H9 (cell line): ENCODE results near the gene PTOV1. TPM values are rescaled to one million over a fixed set of nuclear protein-coding genes. Genes with fewer than 3 reads are reported as not detected.

Experiments used
- DNase-seq: peaks from one replicate; pipeline ENCODE4 v3.0.0-alpha.2; 2017
- H2AFZ ChIP-seq: one replicate; pipeline ENCODE4 v1.6.1; 2013; ENCODE audit warnings: mild to moderate bottlenecking, low read length, control low read depth, moderate library complexity
- H2AK5ac ChIP-seq: 2 replicates; pipeline ENCODE4 v1.6.1; 2013; ENCODE audit warnings: low read length, control low read depth, mixed read lengths; ENCODE audit not compliant: insufficient read length
- H2BK120ac ChIP-seq: one replicate; pipeline ENCODE4 v1.6.1; 2013; ENCODE audit warnings: low read depth, mild to moderate bottlenecking, low read length, control low read depth, inconsistent platforms; ENCODE audit not compliant: poor library complexity, severe bottlenecking
- H2BK12ac ChIP-seq: 2 replicates; pipeline ENCODE4 v1.6.1; 2013; ENCODE audit warnings: low read length, control low read depth, mixed read lengths, low read depth; ENCODE audit not compliant: insufficient read length
- H2BK15ac ChIP-seq: 2 replicates; pipeline ENCODE4 v1.6.1; 2013; ENCODE audit warnings: low read depth, low read length, control low read depth
- H2BK20ac ChIP-seq: one replicate; pipeline ENCODE4 v1.6.1; 2013; ENCODE audit warnings: low read depth, mild to moderate bottlenecking, low read length, control low read depth, inconsistent platforms; ENCODE audit not compliant: poor library complexity, severe bottlenecking
- H2BK5ac ChIP-seq: 2 replicates; pipeline ENCODE4 v1.6.1; 2013; ENCODE audit warnings: low read length, control low read depth, mixed read lengths; ENCODE audit not compliant: insufficient read length
- H3K14ac ChIP-seq: 2 replicates; pipeline ENCODE4 v1.6.1; 2013; ENCODE audit warnings: low read length, control low read depth; ENCODE audit not compliant: insufficient read depth
- H3K18ac ChIP-seq: 2 replicates; pipeline ENCODE4 v1.6.1; 2013; ENCODE audit warnings: low read depth, mild to moderate bottlenecking, mixed read lengths, low read length, control low read depth; ENCODE audit not compliant: insufficient read length
- H3K23ac ChIP-seq: 2 replicates; pipeline ENCODE4 v1.6.1; 2013; ENCODE audit warnings: low read length, control low read depth, mixed read lengths, low read depth; ENCODE audit not compliant: insufficient read length
- H3K23me2 ChIP-seq: 2 replicates; pipeline ENCODE4 v1.6.1; 2013; ENCODE audit warnings: low read depth, mild to moderate bottlenecking, mixed read lengths, low read length, control low read depth; ENCODE audit not compliant: insufficient read length, poor library complexity, severe bottlenecking
- H3K27ac ChIP-seq: 2 replicates; pipeline ENCODE4 v1.5.1; 2013; ENCODE audit warnings: low read length, control low read depth, mixed read lengths, low read depth; ENCODE audit not compliant: insufficient read length
- H3K27me3 ChIP-seq: 2 replicates; pipeline ENCODE4 v1.6.1; 2013; ENCODE audit warnings: low read length, control low read depth, inconsistent platforms; ENCODE audit not compliant: insufficient read depth
- H3K4ac ChIP-seq: 2 replicates; pipeline ENCODE4 v1.6.1; 2013; ENCODE audit warnings: low read depth, mild to moderate bottlenecking, control low read depth, inconsistent platforms, low read length, moderate library complexity
- H3K4me1 ChIP-seq: 2 replicates; pipeline ENCODE4 v1.6.1; 2013; ENCODE audit warnings: low read length, control low read depth, inconsistent platforms; ENCODE audit not compliant: insufficient read depth
- H3K4me2 ChIP-seq: 2 replicates; pipeline ENCODE4 v1.6.1; 2013; ENCODE audit warnings: low read length, control low read depth, mixed read lengths; ENCODE audit not compliant: insufficient read length, insufficient read depth
- H3K56ac ChIP-seq: 2 replicates; pipeline ENCODE4 v1.6.1; 2013; ENCODE audit warnings: low read depth, mild to moderate bottlenecking, mixed read lengths, low read length, control low read depth; ENCODE audit not compliant: insufficient read length
- H3K79me1 ChIP-seq: 2 replicates; pipeline ENCODE4 v1.6.1; 2013; ENCODE audit warnings: low read depth, mild to moderate bottlenecking, moderate library complexity, low read length, control low read depth, inconsistent platforms; ENCODE audit not compliant: insufficient read depth, poor library complexity, severe bottlenecking
- H3K79me2 ChIP-seq: 2 replicates; pipeline ENCODE4 v1.6.1; 2013; ENCODE audit warnings: low read length, control low read depth, inconsistent platforms; ENCODE audit not compliant: insufficient read depth
- H3K9ac ChIP-seq: 2 replicates; pipeline ENCODE4 v1.6.1; 2013; ENCODE audit warnings: low read length, control low read depth, mixed read lengths; ENCODE audit not compliant: insufficient read length; ENCODE audit errors: extremely low read depth
- H3K9me3 ChIP-seq: one replicate; pipeline ENCODE4 v1.6.1; 2013; ENCODE audit warnings: low read depth, low read length, inconsistent platforms; ENCODE audit not compliant: control insufficient read depth
- H3T11ph ChIP-seq: one replicate; pipeline ENCODE4 v1.6.1; 2013; ENCODE audit warnings: mild to moderate bottlenecking, low read length, control low read depth, inconsistent platforms
- H4K20me1 ChIP-seq: one replicate; pipeline ENCODE4 v1.6.1; 2013; ENCODE audit not compliant: control insufficient read depth, insufficient read length, insufficient read depth
- H4K5ac ChIP-seq: 2 replicates; pipeline ENCODE4 v1.6.1; 2013; ENCODE audit warnings: low read depth, mild to moderate bottlenecking, mixed read lengths, low read length, control low read depth; ENCODE audit not compliant: insufficient read length
- H4K8ac ChIP-seq: replicated peaks from 2 replicates; pipeline ENCODE4 v1.6.1; 2013; ENCODE audit warnings: low read length, control low read depth, mixed read lengths, low read depth; ENCODE audit not compliant: insufficient read length
- H4K91ac ChIP-seq: 2 replicates; pipeline ENCODE4 v1.6.1; 2013; ENCODE audit warnings: low read depth, mild to moderate bottlenecking, moderate library complexity, mixed read lengths, low read length, control low read depth; ENCODE audit not compliant: insufficient read length
- H3K27ac Mint-ChIP-seq, 3 experiments: 2 replicates in 2 of 3; 3 replicates in 1 of 3; pipeline ENCODE4 v1.8.0; 2020 to 2021; ENCODE audit warnings: mixed read lengths in 3 of 3, mild to moderate bottlenecking in 1 of 3, moderate library complexity in 1 of 3
- H3K27me3 Mint-ChIP-seq: 2 replicates; pipeline ENCODE4 v1.8.0; 2021; ENCODE audit warnings: low read depth, mild to moderate bottlenecking, moderate library complexity, mixed read lengths
- H3K36me3 Mint-ChIP-seq, 3 experiments: 2 replicates in 2 of 3; 3 replicates in 1 of 3; pipeline ENCODE4 v1.8.0; 2020 to 2021; ENCODE audit warnings: low read depth in 3 of 3, mixed read lengths in 3 of 3; ENCODE audit not compliant: insufficient read depth in 1 of 3
- H3K4me1 Mint-ChIP-seq, 2 experiments: 2 replicates each; pipeline ENCODE4 v1.8.0; 2020; ENCODE audit warnings: mixed read lengths in 2 of 2
- H3K4me3 Mint-ChIP-seq, 2 experiments: 2 replicates in 1 of 2; 3 replicates in 1 of 2; pipeline ENCODE4 v1.8.0; 2020 to 2021; ENCODE audit warnings: mild to moderate bottlenecking in 2 of 2, mixed read lengths in 2 of 2, moderate library complexity in 1 of 2
- H3K9me3 Mint-ChIP-seq, 2 experiments: 2 replicates in 1 of 2; 3 replicates in 1 of 2; pipeline ENCODE4 v1.8.0; 2020; ENCODE audit warnings: mild to moderate bottlenecking in 2 of 2, mixed read lengths in 2 of 2, moderate library complexity in 1 of 2
- CTCF ChIP-seq: fragments of 200-600 bp; sonication (generic); conservative IDR thresholded peaks from 3 replicates; pipeline ENCODE4 v1.8.0; 2021; ENCODE audit warnings: antibody characterized with exemption, mild to moderate bottlenecking
- WGBS: extraction: QIAGEN DNeasy Blood & Tissue Kit; methylation state at CpG from one replicate; pipeline ENCODE4 v1.1.7; 2013; ENCODE audit warnings: missing lambda C conversion rate, low lambda C conversion rate, mixed read lengths; ENCODE audit not compliant: insufficient read length; ENCODE audit errors: extremely low coverage; 5-methylcytosine and 5-hydroxymethylcytosine counted together
- total RNA-seq: library from RNA; stranded (reverse); gene quantifications from 2 replicates; pipeline ENCODE4 v1.2.1, GENCODE V29; 2021

PTOV1 gene
- total RNA-seq, 1 experiment from 2014 or later = 309 TPM

- H3K4me1 Mint-ChIP-seq = peaks cover 7 to 34% of the 10 kb centered on the region in 2 experiments
- no peak overlapping the region for H3K27ac ChIP-seq
- WGBS = no CpG with 5 or more reads among the region's 6 CpGs
Measured at GRCh38 chr19:49803529-49803856, 47.5 kb upstream of the PTOV1 start.

More at GRCh38 chr19:49803529-49803856, 47.5 kb upstream of the PTOV1 start:
- Histone ChIP-seq H3K4ac (no peak overlapping the region), H2BK15ac (no peak overlapping the region), H2AFZ (no peak overlapping the region), H3K23ac (no peak overlapping the region), H3K4me2 (no peak overlapping the region), H2AK5ac (no peak overlapping the region), H2BK12ac (no peak overlapping the region), H3K23me2 (peaks cover 3% of the 10 kb centered on the region), H4K20me1 (peaks cover 2% of the 10 kb centered on the region), H4K8ac (no peak overlapping the region), H3K79me1 (no peaks in the 10 kb centered on the region), H3K79me2 (no peaks in the 10 kb centered on the region), H3K18ac (no peak overlapping the region), H3K9me3 (no peaks in the 10 kb centered on the region), H3K14ac (no peak overlapping the region), H3K4me1 (no peaks in the 10 kb centered on the region), H3T11ph (no peak overlapping the region), H2BK20ac (no peak overlapping the region), H2BK120ac (no peak overlapping the region), H2BK5ac (no peak overlapping the region), H3K9ac (no peak overlapping the region), H3K27me3 (no peaks in the 10 kb centered on the region), H4K5ac (no peak overlapping the region), H4K91ac (no peak overlapping the region), H3K56ac (no peak overlapping the region)
- TF ChIP-seq CTCF = no peak
- Mint-ChIP-seq H3K27me3 (no peaks in the 10 kb centered on the region), H3K9me3 (no peaks in the 10 kb centered on the region; a peak in 1 of 5 replicates), H3K36me3 (peaks cover 22 to 56% (median 52%) of the 10 kb centered on the region in 3 experiments; a peak in 6 of 7 replicates), H3K27ac (peak overlapping the region; percentile 22 to 90 (median 53); a peak in 3 of 7 replicates), H3K4me3 (peak overlapping the region in 1 of 2 experiments; percentile 34; a peak in 2 of 5 replicates)
- DNase-seq = no peak
